GM12892 (cell line): ENCODE measurements around the gene GPX4.
A peak's percentile ranks its signal among the peaks of the same experiment; 100 is the strongest.

Source experiments
- POLR2A ChIP-seq: IDR thresholded peaks from 2 replicates; pipeline ENCODE4 v1.6.1; 2011; ENCODE audit warnings: low read depth, low read length, control low read depth
- POLR2AphosphoS5 ChIP-seq: IDR thresholded peaks from 2 replicates; pipeline ENCODE4 v1.6.1; 2011; ENCODE audit warnings: low read depth, low read length, control low read depth
- TAF1 ChIP-seq: IDR thresholded peaks from 2 replicates; pipeline ENCODE4 v1.6.1; 2011; ENCODE audit warnings: low read depth, mild to moderate bottlenecking, control low read depth, low read length, borderline replicate concordance

DNA sequence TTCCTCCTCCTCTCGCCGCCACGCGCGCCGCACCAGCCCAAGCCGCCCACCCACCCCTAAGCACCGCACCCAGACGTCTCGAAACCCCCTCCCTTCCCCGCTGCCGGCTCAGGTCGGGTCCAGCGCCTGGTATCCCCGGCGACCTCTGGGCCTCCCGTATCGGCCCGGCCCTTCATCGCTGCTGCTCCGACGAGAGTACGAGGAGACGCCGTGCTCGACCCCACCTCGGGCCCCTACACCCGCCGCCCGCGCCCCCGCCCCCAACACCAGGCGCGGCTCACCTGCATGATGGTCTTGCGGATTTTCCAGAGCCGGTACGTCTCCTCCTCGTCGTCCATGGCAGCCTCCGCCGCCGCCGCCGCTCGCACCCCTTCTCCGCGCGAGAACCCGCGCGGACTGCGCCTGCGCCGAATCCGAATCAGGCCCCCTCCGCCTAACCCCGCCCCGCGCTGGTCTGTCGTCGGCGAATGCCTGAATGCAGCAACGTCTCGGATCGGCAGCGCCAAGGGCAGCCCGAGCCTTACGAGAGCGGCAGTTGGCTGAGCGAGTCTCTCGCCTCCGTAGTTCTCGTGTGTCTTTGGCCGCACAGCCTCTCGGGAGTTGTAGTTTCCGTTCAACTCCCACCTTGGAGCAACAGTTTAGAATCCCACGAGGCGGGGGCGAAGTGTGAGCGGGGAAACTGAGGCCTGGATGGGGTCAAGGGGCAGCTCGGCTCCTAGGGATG, 8.7 kb upstream of the GPX4 start, which contains the start of gene POLR2E:
- TF ChIP-seq POLR2A (peak; percentile 79), POLR2AphosphoS5 (peak; percentile 54; the same call in 1 of the 2 replicates), TAF1 (peak; percentile 46; the same call in 1 of the 2 replicates)
